GM19025 (cell line): ENCODE results near the gene GDPD2.
"Not testable (repeated sequence)": the region's sequence is repeated elsewhere in the genome, so short reads cannot be mapped to it uniquely, and the experiment has no call there.

ENCODE experiments used
- ATAC-seq: cut with Tn5 transposase; IDR thresholded peaks from one replicate; pipeline ENCODE4 v1.9.1; 2021; ENCODE audit warnings: mild to moderate bottlenecking, low read depth, moderate library complexity; ENCODE audit not compliant: unreplicated experiment

Gene GDPD2

DNA sequence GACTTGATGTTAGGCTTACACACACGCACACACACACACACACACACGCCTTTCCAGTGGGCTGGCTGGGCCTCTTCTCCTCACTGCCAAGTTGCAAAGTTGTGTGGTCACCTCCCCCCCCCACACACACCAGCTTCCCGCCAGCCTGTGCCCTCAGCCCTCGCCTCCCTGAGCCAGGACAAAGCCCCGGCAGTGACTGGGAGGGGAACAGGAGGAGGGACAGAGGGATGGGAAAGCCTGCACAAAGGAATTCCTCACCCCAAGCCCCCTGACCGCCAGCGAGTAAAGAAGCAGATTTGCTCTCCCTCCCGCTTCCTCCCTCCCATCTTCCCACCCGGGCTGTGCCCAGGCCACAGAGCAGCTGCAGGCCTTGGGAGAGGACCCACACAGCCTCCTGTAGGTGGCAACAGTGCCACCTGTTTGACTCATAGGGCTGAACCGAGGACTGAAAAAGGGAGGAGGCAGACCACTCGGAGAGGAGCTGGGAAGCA lies at the start of gene GDPD2:
Gene GDPD2, plus strand, starts transcription at position 464 of the 491 bp plus-strand sequence. CDS start 1,671 bp downstream, outside the sequence.
- no peak for ATAC-seq

GRCh38 chrX:70386235-70386634 lies 36.9 kb upstream of the GDPD2 start:
- no peak for ATAC-seq

GRCh38 chrX:70398899-70399298 lies 24.2 kb upstream of the GDPD2 start:
- ATAC-seq, result no peak

DNA sequence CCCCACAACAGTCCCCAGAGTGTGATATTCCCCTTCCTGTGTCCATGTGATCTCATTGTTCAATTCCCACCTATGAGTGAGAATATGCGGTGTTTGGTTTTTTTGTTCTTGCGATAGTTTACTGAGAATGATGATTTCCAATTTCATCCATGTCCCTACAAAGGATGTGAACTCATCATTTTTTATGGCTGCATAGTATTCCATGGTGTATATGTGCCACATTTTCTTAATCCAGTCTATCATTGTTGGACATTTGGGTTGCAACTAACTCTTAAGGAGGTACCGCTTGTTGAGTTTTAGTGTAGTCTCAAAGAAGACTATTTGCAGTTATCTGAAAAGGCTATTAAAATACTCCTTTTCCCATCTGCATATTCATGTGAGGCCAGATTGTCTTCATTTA lies 22.9 kb upstream of the GDPD2 start:
- not testable (repeated sequence) for ATAC-seq

GRCh38 chrX:70402721-70403120 lies 20.4 kb upstream of the GDPD2 start:
- no peak for ATAC-seq

DNA sequence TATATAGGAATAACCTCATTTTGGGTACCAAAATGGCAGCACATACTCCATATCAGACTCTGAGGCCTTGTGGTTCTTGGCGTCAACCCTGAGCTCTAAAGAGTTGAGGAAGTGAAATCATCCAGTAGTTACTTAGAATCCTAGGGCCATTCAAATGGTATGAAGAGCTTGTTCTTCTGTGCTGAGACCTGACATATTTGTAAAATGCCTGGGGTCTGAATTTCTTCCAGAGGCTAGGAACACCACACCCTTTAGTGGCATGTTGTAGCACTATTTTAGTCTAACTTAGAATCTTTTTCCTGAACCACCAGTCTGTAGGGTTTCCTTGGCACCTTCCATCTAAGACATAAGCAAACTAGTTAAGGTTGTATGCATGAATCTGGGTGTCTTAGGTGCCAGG lies 18.1 kb upstream of the GDPD2 start:
- no peak for ATAC-seq

DNA sequence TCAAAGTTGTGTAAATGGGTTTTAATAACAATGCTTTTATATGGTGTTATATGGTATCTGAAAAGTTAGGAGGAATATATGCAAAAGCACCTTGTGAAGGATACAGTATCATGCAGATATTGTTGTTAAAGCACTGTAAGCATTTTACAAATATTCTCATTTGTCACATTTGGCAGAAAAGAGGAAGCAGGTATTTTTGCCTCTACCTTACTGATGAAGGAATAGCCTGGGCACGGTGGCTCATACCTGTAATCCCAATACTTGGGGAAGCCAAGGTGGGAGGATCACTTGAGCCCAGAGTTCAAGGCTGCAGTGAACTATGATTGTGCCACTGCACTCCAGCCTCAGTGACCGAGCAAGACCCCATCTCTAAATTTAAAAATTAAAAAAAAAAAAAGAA lies 12.2 kb upstream of the GDPD2 start:
- no peak for ATAC-seq

GRCh38 chrX:70411475-70411874 lies 11.6 kb upstream of the GDPD2 start:
- no peak for ATAC-seq

DNA sequence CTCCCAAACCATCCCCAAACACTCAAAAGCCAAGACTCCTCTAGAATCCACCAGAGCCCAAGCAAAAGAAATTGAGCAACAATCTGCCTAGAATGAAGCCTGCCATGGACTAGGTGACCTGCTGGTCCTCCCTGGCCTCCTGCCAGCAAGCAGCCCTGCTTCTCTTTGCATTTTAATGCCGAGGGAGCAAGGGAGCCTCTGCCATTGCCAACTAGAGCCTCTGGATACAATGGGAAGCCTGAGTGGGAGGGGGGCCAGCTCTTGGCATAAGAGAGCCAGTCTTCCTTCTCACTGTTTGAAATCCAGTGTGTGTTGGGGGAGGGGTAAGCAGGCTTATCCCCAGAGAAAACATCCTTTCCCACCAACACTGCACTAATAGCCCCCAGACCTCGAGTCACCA lies 1.5 kb upstream of the GDPD2 start:
- no peak for ATAC-seq

DNA sequence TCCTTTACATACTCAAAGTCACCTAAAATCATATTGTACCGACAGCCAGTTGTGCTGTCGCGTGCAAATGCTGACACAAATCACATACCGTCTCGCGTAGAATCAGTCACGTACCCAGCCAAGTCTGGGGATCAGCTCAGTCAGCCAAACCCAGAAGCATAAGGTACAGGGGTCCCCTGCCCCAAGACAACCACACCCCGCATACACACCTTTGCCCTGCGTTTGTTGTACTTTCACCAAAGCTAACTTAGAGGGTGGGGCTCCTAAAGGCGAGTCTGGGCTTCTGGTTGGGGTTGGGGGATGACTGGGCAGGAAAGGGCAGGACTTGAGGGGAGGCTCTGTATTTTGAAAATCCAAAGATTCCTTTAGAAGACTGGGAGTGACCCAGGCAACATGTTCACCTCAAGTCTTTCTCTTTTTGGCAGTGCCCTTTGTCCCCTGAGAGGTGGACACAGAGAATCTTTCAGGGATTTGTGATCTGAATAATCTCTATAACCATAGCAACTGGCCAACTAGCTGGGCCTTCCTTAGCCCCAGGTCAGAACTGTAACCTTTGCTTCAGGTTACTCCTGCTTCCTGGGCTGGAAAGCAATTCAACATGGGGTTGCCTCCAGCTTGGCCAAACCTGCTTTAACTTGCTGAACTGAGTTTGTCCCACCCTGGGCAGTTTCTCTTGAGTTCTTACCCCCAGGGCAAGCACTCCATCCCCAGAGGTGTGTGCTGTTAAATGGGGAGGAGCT lies 992 bp downstream of the GDPD2 start:
- no peak for ATAC-seq

DNA sequence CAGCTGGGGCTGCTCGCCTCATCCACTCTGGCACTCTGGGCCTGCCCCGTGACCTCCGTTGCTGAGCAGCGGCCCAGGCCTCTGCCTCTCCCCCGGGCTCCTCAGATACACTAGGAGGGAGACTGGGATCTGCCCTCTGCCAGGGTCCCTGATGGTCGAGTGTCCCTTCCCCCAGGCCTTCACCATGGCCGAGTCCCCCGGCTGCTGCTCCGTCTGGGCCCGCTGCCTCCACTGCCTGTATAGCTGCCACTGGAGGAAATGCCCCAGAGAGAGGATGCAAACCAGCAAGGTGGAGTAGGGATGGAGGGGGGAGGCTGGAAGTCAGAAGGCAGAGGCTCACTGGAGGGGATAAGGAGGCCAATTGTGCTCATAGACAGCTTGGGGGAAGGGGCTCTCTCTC lies 1.7 kb downstream of the GDPD2 start:
- ATAC-seq, result no peak

DNA sequence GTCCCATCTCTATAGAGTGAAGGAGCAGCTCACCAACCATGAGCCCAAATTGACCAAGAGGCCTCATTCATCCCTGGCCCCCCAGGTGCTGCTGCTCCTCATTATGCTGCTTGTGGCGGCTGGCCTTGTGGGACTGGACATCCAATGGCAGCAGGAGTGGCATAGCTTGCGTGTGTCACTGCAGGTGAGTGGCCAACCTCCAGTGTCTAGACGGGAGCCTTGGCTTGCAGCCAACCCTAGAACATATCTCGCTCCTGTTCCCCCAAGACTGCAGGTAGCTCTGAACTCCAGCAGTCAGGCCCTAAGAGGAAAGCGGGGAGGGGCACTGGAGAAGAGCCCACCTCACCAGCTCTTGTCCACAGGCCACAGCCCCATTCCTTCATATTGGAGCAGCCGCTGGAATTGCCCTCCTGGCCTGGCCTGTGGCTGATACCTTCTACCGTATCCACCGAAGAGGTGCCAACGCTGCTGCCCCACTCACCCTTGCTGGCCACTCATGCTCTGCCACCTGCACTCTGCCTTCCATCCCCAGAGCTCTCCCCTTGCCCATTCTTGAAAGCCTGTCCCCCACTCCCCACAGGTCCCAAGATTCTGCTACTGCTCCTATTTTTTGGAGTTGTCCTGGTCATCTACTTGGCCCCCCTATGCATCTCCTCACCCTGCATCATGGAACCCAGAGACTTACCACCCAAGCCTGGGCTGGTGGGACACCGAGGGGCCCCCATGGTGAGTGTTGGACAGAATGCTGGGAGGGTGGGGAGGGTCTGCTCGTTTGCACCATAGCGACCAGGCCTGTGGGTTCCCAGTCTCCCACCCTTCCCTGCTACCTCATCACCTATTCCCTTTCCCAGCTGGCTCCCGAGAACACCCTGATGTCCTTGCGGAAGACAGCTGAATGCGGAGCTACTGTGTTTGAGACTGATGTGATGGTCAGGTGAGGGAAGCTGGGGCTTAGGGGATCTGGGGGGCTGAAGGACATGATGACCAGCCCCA lies 3.5 kb downstream of the GDPD2 start:
- ATAC-seq, result no peak

DNA sequence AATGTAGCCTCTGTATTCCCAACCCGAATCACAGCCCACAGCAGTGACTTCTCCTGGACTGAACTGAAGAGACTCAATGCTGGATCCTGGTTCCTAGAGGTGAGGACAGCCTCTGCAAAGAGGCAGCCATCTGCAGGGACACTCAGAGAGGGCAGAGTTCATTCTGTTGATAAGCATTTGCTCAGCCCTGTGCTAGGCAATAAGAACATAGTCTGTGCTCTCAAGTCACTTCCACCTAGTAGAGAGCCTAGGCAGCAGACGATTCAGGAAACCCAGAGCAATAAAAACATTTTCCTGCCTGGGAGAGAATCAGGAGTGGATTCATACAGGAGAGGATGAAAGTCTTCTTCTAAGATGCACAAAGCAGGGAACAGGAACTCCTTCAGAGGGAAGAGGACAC lies 4.3 kb downstream of the GDPD2 start:
- ATAC-seq, result no peak

DNA sequence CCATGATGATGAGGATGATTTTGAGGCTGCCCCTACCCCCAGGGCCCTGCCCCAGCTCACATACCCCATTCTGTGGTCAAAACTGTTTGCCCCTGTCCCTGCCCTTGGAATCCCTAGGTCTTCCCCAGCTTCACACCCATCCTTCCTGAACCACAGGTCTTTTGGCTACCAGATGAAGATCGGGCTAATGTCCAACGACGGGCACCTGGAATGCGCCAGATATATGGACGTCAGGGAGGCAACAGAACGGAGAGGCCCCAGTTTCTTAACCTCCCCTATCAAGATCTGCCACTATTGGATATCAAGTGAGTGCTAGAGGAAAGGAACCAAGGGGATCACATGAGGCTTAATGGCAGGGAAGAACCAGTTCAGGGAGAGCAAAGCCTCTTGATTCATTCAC lies 6.6 kb downstream of the GDPD2 start:
- no peak for ATAC-seq

GRCh38 chrX:70432936-70433847 lies 10.1 kb downstream of the GDPD2 start:
- no peak for ATAC-seq

DNA sequence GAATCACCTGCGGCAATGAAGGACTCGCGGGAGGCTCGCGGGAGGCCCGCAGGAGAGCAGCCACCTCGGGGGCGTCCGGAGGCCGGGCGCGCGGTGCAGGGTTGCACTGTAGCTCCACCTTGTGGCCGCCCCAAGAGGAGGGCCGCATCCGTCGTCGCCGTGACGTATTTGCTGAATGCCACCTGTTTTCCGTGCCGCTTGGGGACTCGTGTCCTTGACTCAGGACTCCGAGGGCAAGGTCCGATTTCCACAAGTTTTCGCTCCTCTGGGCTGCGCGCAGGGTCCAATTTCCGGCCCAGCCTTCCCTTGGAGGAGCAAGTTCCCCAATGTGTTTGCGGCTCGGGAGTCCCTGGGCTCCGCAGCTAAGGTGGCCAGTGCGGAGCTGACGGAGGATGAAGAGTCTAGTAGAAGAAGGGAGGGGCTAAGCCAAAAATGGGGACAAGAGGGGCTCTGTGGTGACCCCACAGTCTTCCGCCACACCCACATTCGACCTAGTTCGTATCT lies 10.8 kb downstream of the GDPD2 start:
- ATAC-seq, result peak; percentile 60

- peak; percentile 62 for ATAC-seq
These were observed 11.3 kb downstream of the GDPD2 start for GRCh38 chrX:70434352-70434866.

DNA sequence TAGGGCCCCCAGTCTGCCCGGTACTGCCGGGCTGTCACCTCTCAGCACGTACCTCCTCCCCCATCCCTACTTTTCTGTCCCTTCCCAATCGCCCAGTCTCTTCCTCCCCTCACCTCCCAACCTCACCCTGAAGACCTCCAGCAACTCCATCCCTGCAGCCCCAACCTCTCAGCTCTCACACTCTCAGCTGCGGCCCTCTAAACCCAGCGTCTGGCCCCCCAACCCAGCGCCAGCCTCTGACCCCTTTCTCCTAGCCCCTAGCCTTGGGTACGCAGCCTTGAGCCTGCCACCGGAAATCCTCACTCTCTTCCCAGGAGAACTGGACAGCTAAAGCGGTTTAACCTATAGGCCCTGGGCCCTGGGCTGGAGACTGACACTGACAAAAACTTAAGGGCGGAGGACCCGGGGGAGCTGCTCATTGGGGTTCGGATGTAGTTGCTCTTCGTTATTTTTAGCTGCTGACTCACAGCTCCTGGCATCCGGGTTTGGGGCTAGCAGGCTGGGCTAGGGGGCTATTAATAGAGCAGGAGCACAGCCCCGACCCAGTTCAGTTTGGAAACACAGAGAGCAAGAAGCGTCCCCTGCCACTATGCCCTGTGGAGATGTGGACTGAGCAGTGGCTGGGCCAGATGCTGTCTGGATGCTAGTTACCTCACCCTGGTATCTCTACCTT lies 11.9 kb downstream of the GDPD2 start:
- ATAC-seq, result no peak

- ATAC-seq, result no peak
These were observed 13.2 kb downstream of the GDPD2 start for GRCh38 chrX:70436343-70436742.
